Endodermal cell (in vitro differentiated cells): ENCODE results near the gene CDIPT. TPM values are rescaled to one million over a fixed set of nuclear protein-coding genes. Genes with fewer than 3 reads are reported as not detected.

Experiments
- DNase-seq: peaks from one replicate; pipeline ENCODE4 v3.0.0-alpha.2; 2017
- H3K27ac ChIP-seq: 2 replicates; pipeline ENCODE4 v1.5.1; 2013; ENCODE audit warnings: mild to moderate bottlenecking, low read depth, low read length, moderate library complexity
- H3K27me3 ChIP-seq: 2 replicates; pipeline ENCODE4 v1.6.1; 2013; ENCODE audit warnings: mild to moderate bottlenecking, low read length, moderate library complexity; ENCODE audit not compliant: insufficient read depth, control insufficient read depth, poor library complexity, severe bottlenecking
- H3K36me3 ChIP-seq: 2 replicates; pipeline ENCODE4 v1.7.0; 2013; ENCODE audit warnings: mild to moderate bottlenecking, low read length, moderate library complexity; ENCODE audit not compliant: control insufficient read depth, insufficient read depth
- H3K4me1 ChIP-seq: one replicate; pipeline ENCODE4 v1.7.0; 2013; ENCODE audit warnings: low read length; ENCODE audit not compliant: control insufficient read depth, insufficient read depth
- H3K4me3 ChIP-seq: 2 replicates; pipeline ENCODE4 v1.5.1; 2013; ENCODE audit warnings: mild to moderate bottlenecking, low read length, moderate library complexity
- H3K9ac ChIP-seq: 2 replicates; pipeline ENCODE4 v1.6.1; 2013; ENCODE audit warnings: mild to moderate bottlenecking, low read length, moderate library complexity; ENCODE audit not compliant: poor library complexity, severe bottlenecking; ENCODE audit errors: extremely low read depth
- H3K9me3 ChIP-seq: 2 replicates; pipeline ENCODE4 v1.6.1; 2013; ENCODE audit warnings: mild to moderate bottlenecking, low read length, moderate library complexity; ENCODE audit not compliant: control insufficient read depth
- H3K27ac Mint-ChIP-seq: 2 replicates; pipeline ENCODE4 v1.8.0; 2020; ENCODE audit warnings: mixed read lengths
- H3K27me3 Mint-ChIP-seq: 2 replicates; pipeline ENCODE4 v1.8.0; 2021; ENCODE audit warnings: mild to moderate bottlenecking, mixed read lengths; ENCODE audit not compliant: insufficient read depth
- H3K36me3 Mint-ChIP-seq: 2 replicates; pipeline ENCODE4 v1.8.0; 2020; ENCODE audit warnings: low read depth, mixed read lengths
- H3K4me1 Mint-ChIP-seq: 2 replicates; pipeline ENCODE4 v1.8.0; 2020; ENCODE audit warnings: mixed read lengths
- H3K4me3 Mint-ChIP-seq: 2 replicates; pipeline ENCODE4 v1.8.0; 2020; ENCODE audit warnings: mild to moderate bottlenecking, moderate library complexity, mixed read lengths
- H3K9me3 Mint-ChIP-seq: 2 replicates; pipeline ENCODE4 v1.8.0; 2020; ENCODE audit warnings: mild to moderate bottlenecking, mixed read lengths
- CTCF ChIP-seq: fragments of 200-600 bp; sonication (generic); conservative IDR thresholded peaks from 2 replicates; pipeline ENCODE4 v1.5.0; 2021; ENCODE audit warnings: antibody characterized with exemption, mild to moderate bottlenecking
- WGBS, 2 experiments: methylation state at CpG; one replicate each; pipeline versions ENCODE4 v1.1.5 to v1.1.7; 2013; ENCODE audit warnings: missing lambda C conversion rate in 2 of 2, mixed read lengths in 1 of 2; ENCODE audit not compliant: insufficient coverage in 1 of 2, insufficient read length in 1 of 2; 5-methylcytosine and 5-hydroxymethylcytosine counted together
- total RNA-seq, 2 donors: library from RNA; stranded (reverse); fragmentation: NEBNext Ultra II Directional in 1 of 2; extraction: Animal tissue kit (Norgen Biotek cat#: 25700) in 1 of 2; gene quantifications; 2 replicates in 1 of 2; 3 replicates in 1 of 2; pipeline ENCODE4 v1.2.1, GENCODE V29; 2021

CDIPT gene
- total RNA-seq, 2 donors from 2014 or later, result 63.4 to 68.4 TPM

- H3K27me3 ChIP-seq, result no peaks in the 10 kb centered on the region
- DNase-seq, result peak; percentile 64
- Mint-ChIP-seq H3K27ac (peak overlapping the region; percentile 94), H3K9me3 (no peaks in the 10 kb centered on the region), H3K4me3 (peak overlapping the region; percentile 92), H3K36me3 (peaks cover 25% of the 10 kb centered on the region), H3K4me1 (peaks cover 50% of the 10 kb centered on the region), H3K27me3 (peaks cover 11% of the 10 kb centered on the region)
- H3K36me3 ChIP-seq, result peaks cover 27% of the 10 kb centered on the region
- H3K9ac ChIP-seq, result peak overlapping the region; percentile 62
- peak overlapping the region; percentile 81 for H3K4me3 ChIP-seq
- no peaks in the 10 kb centered on the region for H3K9me3 ChIP-seq
- H3K27ac ChIP-seq, result peak overlapping the region; percentile 58
- H3K4me1 ChIP-seq, result peaks cover 5% of the 10 kb centered on the region
- 7 to 9% methylated on average over 14 to 38 of the region's 39 CpGs for WGBS, 2 experiments
- no peak for TF ChIP-seq CTCF
Measured at GRCh38 chr16:29815032-29815721, 47.8 kb downstream of the CDIPT start.

- Mint-ChIP-seq H3K9me3 (no peaks in the 10 kb centered on the region), H3K27ac (peak overlapping the region; percentile 94), H3K36me3 (peaks cover 22% of the 10 kb centered on the region), H3K4me1 (peaks cover 48% of the 10 kb centered on the region), H3K27me3 (peaks cover 11% of the 10 kb centered on the region), H3K4me3 (peak overlapping the region; percentile 92)
- Histone ChIP-seq H3K4me3 (no peak overlapping the region), H3K4me1 (peaks cover 7% of the 10 kb centered on the region), H3K9ac (no peak overlapping the region), H3K27me3 (no peaks in the 10 kb centered on the region), H3K27ac (peak overlapping the region; percentile 58), H3K36me3 (peaks cover 26% of the 10 kb centered on the region), H3K9me3 (no peaks in the 10 kb centered on the region)
- no peak for DNase-seq
- 66 to 77% methylated on average over 4 to 5 of the region's 5 CpGs for WGBS, 2 experiments
- no peak for TF ChIP-seq CTCF
Measured at GRCh38 chr16:29814592-29814991, 48.4 kb downstream of the CDIPT start.

GRCh38 chr16:29813644-29814562, 49.1 kb downstream of the CDIPT start:
- peak overlapping the region; percentile 58 for H3K27ac ChIP-seq
- no peak for DNase-seq
- no peak overlapping the region for H3K9ac ChIP-seq
- H3K4me1 ChIP-seq, result peaks cover 14% of the 10 kb centered on the region
- Mint-ChIP-seq H3K4me3 (peak overlapping the region; percentile 10), H3K27me3 (peaks cover 11% of the 10 kb centered on the region), H3K4me1 (peaks cover 46% of the 10 kb centered on the region), H3K9me3 (no peaks in the 10 kb centered on the region), H3K36me3 (peaks cover 20% of the 10 kb centered on the region), H3K27ac (no peak overlapping the region)
- no peak overlapping the region for H3K4me3 ChIP-seq
- H3K27me3 ChIP-seq, result no peaks in the 10 kb centered on the region
- H3K36me3 ChIP-seq, result peaks cover 29% of the 10 kb centered on the region
- no peak for TF ChIP-seq CTCF
- H3K9me3 ChIP-seq, result no peaks in the 10 kb centered on the region
- 70 to 72% methylated on average over 19 to 22 of the region's 24 CpGs for WGBS, 2 experiments
